GM21447 (cell line): ENCODE data around the gene MYL6.
A peak's percentile ranks its signal among the peaks of the same experiment; 100 is the strongest.
"Not testable (repeated sequence)": the region's sequence is repeated elsewhere in the genome, so short reads cannot be mapped to it uniquely, and the experiment has no call there.

Source experiments
- ATAC-seq: cut with Tn5 transposase; IDR thresholded peaks from one replicate; pipeline ENCODE4 v1.9.1; 2021; ENCODE audit not compliant: unreplicated experiment

Gene MYL6

GRCh38 chr12:56189099-56189917 is 31.1 kb downstream of the MYL6 start, which contains the start of gene SMARCC2:
Gene SMARCC2 (minus strand): TSS chr12:56189483. CDS start chr12:56189461, 22 bp downstream.
- peak; percentile 46 for ATAC-seq

DNA sequence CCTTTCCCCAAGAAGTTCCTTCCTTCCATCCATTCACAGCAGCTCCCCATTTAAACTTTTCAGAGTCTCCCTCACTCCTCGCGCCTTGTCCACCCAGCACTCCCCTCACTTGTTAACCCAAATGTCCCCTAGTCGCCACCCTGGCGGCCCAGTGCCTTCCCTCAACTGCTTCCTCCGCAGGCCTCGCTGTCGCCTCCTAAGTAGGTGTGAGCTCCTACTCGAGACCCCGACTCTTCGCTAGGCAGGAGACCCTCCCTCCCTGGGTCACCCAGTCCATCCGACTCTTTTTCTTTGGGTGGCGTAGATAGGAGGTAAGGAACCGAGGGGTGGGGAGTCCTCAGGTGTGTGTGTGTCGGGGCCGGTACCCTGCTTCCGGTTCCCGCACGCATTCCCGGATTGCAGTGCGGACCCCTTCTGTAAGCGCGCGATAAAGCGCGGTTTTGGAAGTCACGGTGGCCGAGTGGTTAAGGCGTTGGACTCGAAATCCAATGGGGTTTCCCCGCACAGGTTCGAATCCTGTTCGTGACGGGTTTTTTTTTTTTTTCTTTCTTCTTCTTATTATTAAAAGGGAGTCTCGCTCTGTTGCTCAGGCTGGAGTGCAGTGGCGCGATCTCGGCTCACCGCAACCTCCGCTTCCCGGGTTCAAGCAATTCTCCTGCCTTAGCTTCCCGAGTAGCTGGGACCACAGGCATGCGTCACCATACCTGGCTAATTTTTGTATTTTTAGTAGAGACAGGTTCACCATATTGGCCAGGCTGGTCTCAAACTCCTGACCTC is 31.9 kb downstream of the MYL6 start:
- ATAC-seq: peak; percentile 42

GRCh38 chr12:56190695-56191155 is 32.6 kb downstream of the MYL6 start:
- no peak for ATAC-seq

- ATAC-seq: no peak
Measured at GRCh38 chr12:56192582-56192981, 34.4 kb downstream of the MYL6 start.

- no peak for ATAC-seq
Measured at GRCh38 chr12:56193025-56193578, 34.9 kb downstream of the MYL6 start.

DNA sequence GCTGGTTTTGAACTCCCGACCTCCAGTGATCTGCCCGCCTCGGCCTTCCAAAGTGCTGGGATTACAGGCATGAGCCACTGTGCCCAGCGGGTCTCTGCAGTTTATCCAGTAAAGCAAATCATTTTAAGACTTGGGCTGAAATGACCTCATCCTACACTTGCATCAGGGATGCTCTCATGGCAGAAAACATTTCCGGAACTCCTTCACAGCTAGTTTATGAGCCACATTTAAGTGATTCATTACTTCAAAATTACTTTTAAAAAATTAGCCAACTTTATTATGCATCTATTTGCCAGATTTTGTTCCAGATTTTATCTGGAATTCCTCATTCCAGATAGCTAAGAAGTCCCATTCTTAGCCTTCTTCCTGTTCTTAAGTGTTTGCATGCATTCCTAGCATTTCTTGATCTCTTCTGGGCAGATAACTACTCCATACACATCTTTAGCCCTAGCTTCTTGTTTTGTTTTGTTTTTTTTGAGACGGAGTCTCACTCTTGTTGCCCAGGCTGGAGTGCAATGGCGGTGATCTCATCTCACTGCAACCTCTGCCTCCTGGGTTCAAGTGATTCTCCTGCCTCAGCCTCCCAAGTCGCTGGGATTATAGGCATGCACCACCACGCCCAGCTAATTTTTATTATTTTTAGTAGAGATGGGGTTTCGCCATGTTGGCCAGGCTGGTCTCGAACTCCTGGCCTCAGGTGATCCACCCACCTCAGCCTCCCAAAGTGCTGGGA is 38.8 kb downstream of the MYL6 start:
- ATAC-seq: not testable (repeated sequence)

DNA sequence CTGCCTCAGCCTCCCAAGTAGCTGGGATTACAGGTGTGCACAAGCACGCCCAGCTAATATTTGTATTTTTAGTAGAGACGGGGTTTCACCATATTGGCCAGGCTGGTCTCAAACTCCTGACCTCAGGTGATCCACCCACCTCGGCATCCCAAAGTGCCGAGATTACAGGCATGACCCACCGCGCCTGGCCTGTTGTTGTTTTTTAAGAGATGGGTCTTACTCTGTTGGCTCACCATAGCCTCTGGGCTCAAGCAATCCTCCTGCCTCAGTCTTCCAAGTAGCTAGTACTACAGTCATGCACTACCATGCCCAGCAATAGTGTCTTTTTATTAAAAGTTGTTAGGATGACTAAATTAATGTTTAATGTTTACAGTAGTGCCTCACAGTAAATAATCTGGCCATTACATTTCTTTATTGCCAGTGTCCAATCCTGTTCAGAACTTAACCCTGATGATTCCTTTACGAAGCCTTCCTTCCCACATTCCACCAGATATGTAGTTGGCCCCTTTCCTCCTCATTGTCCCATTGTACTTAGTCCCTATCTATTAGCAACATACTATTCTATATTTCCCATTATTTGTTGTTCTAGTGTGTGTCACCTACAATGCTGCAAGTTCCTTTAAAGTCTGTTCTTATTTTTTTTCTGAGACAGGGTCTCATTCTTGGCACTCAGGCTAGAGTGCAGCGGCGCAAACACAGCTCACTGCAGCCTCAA is 39.9 kb downstream of the MYL6 start:
- ATAC-seq: no peak

- ATAC-seq: no peak
Measured at GRCh38 chr12:56198836-56199235, 40.7 kb downstream of the MYL6 start.

DNA sequence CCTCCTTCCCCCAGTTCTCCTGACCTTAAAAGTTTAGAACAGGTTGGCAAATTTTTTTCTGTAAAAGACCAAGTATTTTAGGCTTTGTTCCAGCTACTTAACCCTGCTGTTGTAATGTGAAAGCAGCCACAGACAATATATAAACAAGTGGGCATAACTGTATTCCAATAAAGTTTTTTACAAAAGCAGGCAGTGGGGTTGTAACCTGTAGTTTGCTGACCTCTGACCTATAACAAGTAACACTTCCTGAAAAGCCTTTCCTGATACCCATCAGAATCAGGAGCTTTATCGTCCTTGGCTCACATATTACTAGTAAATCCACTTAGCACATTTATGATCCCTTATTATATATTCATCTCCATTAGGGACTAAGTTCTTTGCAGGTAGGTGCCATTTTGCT is 44.2 kb downstream of the MYL6 start:
- ATAC-seq: no peak

DNA sequence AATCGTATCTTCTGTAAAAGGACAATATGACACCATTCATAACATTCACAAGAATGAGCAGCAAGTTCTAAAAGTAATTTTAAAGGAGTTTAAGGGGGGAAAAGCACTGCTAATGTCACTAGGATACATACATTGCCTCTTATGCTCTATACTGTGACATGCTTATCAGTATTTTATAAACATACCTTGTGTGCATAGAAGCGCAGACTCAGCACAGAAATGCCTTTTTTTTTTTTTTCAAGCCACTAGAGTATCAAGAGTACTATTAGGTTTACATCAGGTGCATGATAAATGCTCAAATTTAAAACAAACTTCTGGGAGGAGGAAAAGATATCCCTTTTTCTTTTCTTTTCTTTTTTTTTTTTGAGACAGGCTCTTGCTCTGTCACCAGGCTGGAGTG is 44.7 kb downstream of the MYL6 start:
- ATAC-seq: no peak

DNA sequence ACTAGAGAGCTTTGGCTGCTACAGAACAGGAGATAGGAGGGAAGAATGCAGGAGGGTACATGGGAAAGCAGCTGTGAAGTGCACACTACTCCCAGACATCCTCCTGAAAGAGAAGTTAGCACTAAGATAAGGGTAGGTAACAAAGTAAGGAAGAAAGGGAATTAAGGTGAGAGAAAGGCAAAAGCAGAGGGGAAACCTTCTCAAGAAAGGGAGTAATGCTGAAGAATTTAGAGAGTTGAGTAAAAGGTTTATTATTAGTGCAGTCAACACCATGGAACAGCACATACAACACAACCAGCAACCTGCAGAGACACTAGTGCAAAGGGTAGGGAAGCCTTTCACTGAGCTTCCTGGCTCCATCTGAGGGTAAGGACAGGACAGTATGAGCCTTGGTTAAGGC is 46.1 kb downstream of the MYL6 start:
- ATAC-seq: no peak

- no peak for ATAC-seq
Measured at GRCh38 chr12:56205445-56205844, 47.3 kb downstream of the MYL6 start.

DNA sequence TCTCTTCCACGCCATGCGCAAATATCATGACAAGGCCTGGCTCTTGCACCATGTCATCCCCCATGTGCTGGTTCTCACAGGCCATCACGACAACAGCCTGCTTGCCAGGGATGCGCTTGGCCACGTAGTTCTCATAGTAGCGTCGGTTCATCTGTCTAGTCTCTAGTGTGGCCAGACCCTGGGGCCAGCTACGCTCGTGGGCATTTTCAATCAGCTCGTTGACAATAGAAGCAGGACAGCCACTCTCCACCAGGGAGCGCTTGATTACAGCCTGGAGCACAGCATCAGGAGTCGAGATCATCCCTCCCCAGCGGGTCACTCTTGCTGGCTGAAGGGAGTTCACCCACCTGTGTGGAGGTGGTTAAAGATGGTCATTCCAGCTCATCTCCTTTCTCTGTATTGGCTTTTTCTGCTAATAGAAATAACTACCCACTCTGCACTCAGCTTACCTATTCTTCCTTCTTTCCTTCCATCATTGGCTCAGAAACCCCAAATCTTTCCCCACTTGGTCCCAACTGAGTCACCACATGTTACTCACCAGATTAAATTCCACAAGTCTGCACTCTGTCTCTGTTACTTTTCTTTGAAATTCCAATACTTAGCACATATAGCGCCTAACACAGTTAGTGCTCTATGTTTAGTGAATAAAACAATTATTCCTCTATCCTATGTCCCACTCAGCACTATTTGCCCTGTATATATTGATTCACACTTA is 48.5 kb downstream of the MYL6 start:
- ATAC-seq: no peak

DNA sequence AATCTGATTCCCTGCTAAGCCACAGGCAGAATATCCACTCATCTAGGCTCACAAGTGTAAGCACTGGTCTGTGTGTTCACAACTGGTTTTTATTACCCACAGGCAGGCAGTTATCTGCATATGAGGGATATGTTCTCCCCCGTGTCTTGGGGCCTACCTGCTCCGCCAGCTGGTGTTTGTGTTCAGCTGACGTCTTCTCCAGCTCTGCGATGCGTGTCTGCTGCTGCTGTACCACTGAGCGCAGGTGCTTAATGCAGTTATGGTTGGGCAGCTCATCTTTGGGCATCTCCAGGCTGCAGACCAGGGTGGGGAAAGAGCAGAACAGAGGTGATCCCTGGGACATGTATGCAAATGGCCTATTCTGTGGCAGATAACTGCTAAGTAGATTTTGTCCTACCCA is 49.8 kb downstream of the MYL6 start:
- no peak for ATAC-seq
